GM23248 (cell line): ENCODE results near the gene CEACAM21.

Source experiments
- EZH2 ChIP-seq: fragments of 200-600 bp; sonication (generic); IDR thresholded peaks from 2 replicates; pipeline ENCODE4 v1.6.1; 2018; ENCODE audit warnings: antibody characterized with exemption, mild to moderate bottlenecking; ENCODE audit not compliant: insufficient read depth, poor library complexity, severe bottlenecking
- EZH2phosphoT487 ChIP-seq: fragments of 200-600 bp; sonication (generic); IDR thresholded peaks from 2 replicates; pipeline ENCODE4 v1.6.1; 2018; ENCODE audit warnings: antibody characterized with exemption, moderate library complexity, mild to moderate bottlenecking, low read depth; ENCODE audit not compliant: insufficient read depth

DNA sequence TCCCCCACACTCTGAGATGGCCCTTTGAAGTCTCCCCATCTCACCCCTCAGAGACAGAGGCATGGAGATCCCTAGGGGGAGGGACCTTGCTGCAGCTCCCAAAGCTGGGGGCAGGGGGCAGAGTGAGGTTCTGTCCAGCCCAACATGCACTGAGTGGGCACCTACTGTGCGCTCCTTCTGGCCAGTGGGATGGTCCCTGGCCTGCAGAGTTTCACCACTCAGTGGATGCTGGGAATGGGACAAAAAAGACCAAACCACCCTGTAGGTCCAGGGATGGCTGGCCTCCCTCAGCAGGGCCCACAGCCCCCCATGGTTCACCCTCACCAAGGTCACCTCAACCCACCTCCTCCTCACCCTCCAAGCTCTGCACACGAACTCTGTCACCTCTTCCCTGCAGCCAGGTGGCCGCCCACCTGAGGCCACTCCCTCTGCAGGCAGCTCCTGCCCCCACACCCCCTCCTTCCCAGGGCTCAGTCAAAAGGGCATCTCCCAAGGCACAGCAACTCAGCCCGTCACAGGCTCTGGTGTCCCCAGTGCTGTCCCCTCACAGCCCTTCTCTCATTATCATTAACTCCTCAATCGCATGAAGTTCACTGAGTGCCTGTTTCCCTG is 16.1 kb downstream of the CEACAM21 start:
- no peak for TF ChIP-seq EZH2
- no peak for TF ChIP-seq EZH2phosphoT487
